HepG2 (cell line): ENCODE results near the gene ZFAND6. TPM values are rescaled to one million over a fixed set of nuclear protein-coding genes. Genes with fewer than 3 reads are reported as not detected.

Experiments used
- KDM5A ChIP-seq: fragments of 200-600 bp; sonication (generic); IDR thresholded peaks from 2 replicates; pipeline ENCODE4 v1.7.0; 2018; ENCODE audit warnings: antibody characterized with exemption, mild to moderate bottlenecking, low read length, borderline replicate concordance
- KLF15 ChIP-seq: sonication (generic); formaldehyde crosslinking; IDR thresholded peaks from 2 replicates; pipeline ENCODE4 v1.8.1; 2023; ENCODE audit warnings: borderline replicate concordance, mild to moderate bottlenecking, inconsistent platforms, missing genetic modification reagents, mixed read lengths
- KLF6 ChIP-seq: IDR thresholded peaks from 2 replicates; pipeline ENCODE4 v1.8.0; 2016; ENCODE audit warnings: missing biosample characterization, missing genetic modification reagents
- MAX ChIP-seq: IDR thresholded peaks from 2 replicates; pipeline ENCODE4 v1.6.1; 2012; ENCODE audit warnings: inconsistent platforms
- MEF2D ChIP-seq: sonication (generic); formaldehyde crosslinking; IDR thresholded peaks from 2 replicates; pipeline ENCODE4 v1.5.1; 2020; ENCODE audit warnings: mild to moderate bottlenecking, missing genetic modification reagents
- PAXIP1 ChIP-seq: sonication (generic); formaldehyde crosslinking; conservative IDR thresholded peaks from 2 replicates; pipeline ENCODE4 v1.4.0; 2020; ENCODE audit warnings: mild to moderate bottlenecking, missing genetic modification reagents, moderate library complexity
- SMAD9 ChIP-seq: sonication (generic); formaldehyde crosslinking; IDR thresholded peaks from 2 replicates; pipeline ENCODE4 v1.5.1; 2020; ENCODE audit warnings: mild to moderate bottlenecking, missing genetic modification reagents
- TMF1 ChIP-seq: sonication (generic); formaldehyde crosslinking; IDR thresholded peaks from 2 replicates; pipeline ENCODE4 v1.8.1; 2022; ENCODE audit warnings: low read depth, missing genetic modification reagents
- ZKSCAN5 ChIP-seq: sonication (generic); formaldehyde crosslinking; IDR thresholded peaks from 2 replicates; pipeline ENCODE4 v1.5.1; 2020; ENCODE audit warnings: mild to moderate bottlenecking, missing genetic modification reagents
- ZNF292 ChIP-seq: sonication (generic); formaldehyde crosslinking; IDR thresholded peaks from 2 replicates; pipeline ENCODE4 v1.8.1; 2022; ENCODE audit warnings: mild to moderate bottlenecking, low read depth, missing genetic modification reagents, borderline replicate concordance
- ZNF530 ChIP-seq: sonication (generic); formaldehyde crosslinking; IDR thresholded peaks from 2 replicates; pipeline ENCODE4 v1.5.0; 2020; ENCODE audit warnings: low read depth, mild to moderate bottlenecking, missing genetic modification reagents
- ZNF652 ChIP-seq: IDR thresholded peaks from 2 replicates; pipeline ENCODE4 v1.6.1; 2016; ENCODE audit warnings: low read depth, borderline replicate concordance
- polyA plus RNA-seq, 8 experiments: library from polyadenylated mRNA; depleted of rRNA in 3 of 8; stranded (reverse) in 7 of 8; unstranded in 1 of 8; fragments of >200 nt; fragmentation: Illumina TruSeq in 4 of 8; extraction: Trizol in 4 of 8; gene quantifications; 2 replicates each; pipeline versions ENCODE4 v1.2.1 to v1.2.3, GENCODE V29; 2011 to 2016; ENCODE audit warnings: low read depth in 4 of 8, missing spikeins in 1 of 8, mixed read lengths in 1 of 8; ENCODE audit not compliant: insufficient read depth in 1 of 8
- total RNA-seq, 5 experiments: library from RNA; depleted of rRNA; stranded (reverse); fragments of >200 nt; fragmentation: Illumina TruSeq; extraction: Trizol; gene quantifications; 2 replicates each; pipeline ENCODE4 v1.2.3, GENCODE V29; 2016; ENCODE audit warnings: low read depth in 1 of 5
- TF ChIP-seq, protein P1 (sequence below): sonication (generic); formaldehyde crosslinking; IDR thresholded peaks from 2 replicates; pipeline ENCODE4 v1.4.0; 2020; ENCODE audit warnings: missing genetic modification reagents, borderline replicate concordance
- TF ChIP-seq, protein P2 (sequence below): sonication (generic); formaldehyde crosslinking; IDR thresholded peaks from 2 replicates; pipeline ENCODE4 v1.5.0; 2020; ENCODE audit warnings: missing genetic modification reagents
- TF ChIP-seq, protein P3 (sequence below): sonication (generic); formaldehyde crosslinking; IDR thresholded peaks from 2 replicates; pipeline ENCODE4 v1.4.0; 2020; ENCODE audit warnings: missing genetic modification reagents

Gene ZFAND6
- total and polyA plus RNA-seq, 2 of the 13 experiments (the other 11 are each of a cell fraction or from before 2014, with no cell fraction given): 84.2 to 115 TPM

DNA sequence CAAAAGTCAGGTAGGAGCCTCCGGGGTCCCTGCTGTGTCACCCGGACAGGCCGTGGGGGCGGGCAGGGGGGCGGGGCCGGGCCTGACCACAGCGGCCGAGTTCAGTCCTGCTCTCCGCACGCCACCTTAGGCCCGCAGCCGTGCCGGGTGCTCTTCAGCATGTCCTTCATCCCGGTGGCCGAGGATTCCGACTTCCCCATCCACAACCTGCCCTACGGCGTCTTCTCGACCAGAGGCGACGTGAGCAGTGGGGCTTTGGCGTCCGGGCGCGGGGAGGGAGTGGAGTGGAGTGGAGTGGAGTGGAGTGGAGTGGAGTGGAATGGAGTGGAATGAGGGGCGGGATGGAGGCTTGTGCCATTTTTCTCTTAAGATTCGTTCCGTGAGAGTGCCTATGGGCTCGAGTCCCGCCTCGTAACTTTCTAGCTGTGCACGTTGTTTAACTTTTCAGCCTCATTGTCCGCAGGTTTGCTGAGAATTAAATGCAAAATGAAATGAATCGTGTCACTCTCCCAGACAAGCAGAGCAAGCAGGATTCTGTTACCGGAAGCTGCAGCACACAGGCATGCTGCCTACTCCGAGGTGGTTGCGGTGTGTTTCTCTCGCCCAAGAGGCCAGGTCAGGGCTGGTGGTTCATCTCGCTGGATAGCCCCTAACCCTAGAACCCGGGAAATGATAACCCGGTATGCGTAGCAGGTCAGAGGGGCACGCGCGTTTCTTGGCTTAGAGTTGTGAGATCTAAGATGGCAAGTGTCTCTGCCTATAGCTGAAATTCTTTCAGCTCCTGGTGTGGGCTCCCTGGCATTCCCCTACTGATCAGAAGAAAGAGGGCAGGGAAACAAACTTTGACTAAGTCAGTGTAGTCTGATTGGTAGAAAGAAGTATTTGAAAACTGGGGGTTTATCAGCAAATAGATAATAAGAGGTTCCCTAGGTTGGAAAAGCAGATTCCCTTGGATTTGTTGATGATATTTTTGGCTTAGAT, 93.7 kb downstream of the ZFAND6 start, which contains the start of gene FAH (continued):
- TF ChIP-seq ZKSCAN5: peak; percentile 92
- peak; percentile 44; the same call in 1 of the 2 replicates for TF ChIP-seq MAX
- no peak for TF ChIP-seq ZNF530
- no peak for TF ChIP-seq ZNF652 (CRISPR knock-in tag)
- TF ChIP-seq KLF15: 0 out of 2 replicates have a peak, but pooled peaks have one; percentile 36
- peak; percentile 51 for TF ChIP-seq ZNF292 (CRISPR knock-in tag)
- TF ChIP-seq, protein P1, sequence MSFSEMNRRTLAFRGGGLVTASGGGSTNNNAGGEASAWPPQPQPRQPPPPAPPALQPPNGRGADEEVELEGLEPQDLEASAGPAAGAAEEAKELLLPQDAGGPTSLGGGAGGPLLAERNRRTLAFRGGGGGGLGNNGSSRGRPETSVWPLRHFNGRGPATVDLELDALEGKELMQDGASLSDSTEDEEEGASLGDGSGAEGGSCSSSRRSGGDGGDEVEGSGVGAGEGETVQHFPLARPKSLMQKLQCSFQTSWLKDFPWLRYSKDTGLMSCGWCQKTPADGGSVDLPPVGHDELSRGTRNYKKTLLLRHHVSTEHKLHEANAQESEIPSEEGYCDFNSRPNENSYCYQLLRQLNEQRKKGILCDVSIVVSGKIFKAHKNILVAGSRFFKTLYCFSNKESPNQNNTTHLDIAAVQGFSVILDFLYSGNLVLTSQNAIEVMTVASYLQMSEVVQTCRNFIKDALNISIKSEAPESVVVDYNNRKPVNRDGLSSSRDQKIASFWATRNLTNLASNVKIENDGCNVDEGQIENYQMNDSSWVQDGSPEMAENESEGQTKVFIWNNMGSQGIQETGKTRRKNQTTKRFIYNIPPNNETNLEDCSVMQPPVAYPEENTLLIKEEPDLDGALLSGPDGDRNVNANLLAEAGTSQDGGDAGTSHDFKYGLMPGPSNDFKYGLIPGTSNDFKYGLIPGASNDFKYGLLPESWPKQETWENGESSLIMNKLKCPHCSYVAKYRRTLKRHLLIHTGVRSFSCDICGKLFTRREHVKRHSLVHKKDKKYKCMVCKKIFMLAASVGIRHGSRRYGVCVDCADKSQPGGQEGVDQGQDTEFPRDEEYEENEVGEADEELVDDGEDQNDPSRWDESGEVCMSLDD (CRISPR knock-in tag): 0 out of 2 replicates have a peak, but pooled peaks have one; percentile 42
- TF ChIP-seq KDM5A: peak; percentile 50; the same call in 1 of the 2 replicates
- TF ChIP-seq SMAD9 (CRISPR knock-in tag): 0 out of 2 replicates have a peak, but pooled peaks have one; percentile 47
- peak; percentile 46 for TF ChIP-seq PAXIP1 (CRISPR knock-in tag)
- TF ChIP-seq TMF1 (CRISPR knock-in tag): peak; percentile 63; the same call in 1 of the 2 replicates
- no peak for TF ChIP-seq MEF2D (CRISPR knock-in tag)
- TF ChIP-seq, protein P2, sequence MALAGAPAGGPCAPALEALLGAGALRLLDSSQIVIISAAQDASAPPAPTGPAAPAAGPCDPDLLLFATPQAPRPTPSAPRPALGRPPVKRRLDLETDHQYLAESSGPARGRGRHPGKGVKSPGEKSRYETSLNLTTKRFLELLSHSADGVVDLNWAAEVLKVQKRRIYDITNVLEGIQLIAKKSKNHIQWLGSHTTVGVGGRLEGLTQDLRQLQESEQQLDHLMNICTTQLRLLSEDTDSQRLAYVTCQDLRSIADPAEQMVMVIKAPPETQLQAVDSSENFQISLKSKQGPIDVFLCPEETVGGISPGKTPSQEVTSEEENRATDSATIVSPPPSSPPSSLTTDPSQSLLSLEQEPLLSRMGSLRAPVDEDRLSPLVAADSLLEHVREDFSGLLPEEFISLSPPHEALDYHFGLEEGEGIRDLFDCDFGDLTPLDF (CRISPR knock-in tag): no peak
- TF ChIP-seq, protein P3, sequence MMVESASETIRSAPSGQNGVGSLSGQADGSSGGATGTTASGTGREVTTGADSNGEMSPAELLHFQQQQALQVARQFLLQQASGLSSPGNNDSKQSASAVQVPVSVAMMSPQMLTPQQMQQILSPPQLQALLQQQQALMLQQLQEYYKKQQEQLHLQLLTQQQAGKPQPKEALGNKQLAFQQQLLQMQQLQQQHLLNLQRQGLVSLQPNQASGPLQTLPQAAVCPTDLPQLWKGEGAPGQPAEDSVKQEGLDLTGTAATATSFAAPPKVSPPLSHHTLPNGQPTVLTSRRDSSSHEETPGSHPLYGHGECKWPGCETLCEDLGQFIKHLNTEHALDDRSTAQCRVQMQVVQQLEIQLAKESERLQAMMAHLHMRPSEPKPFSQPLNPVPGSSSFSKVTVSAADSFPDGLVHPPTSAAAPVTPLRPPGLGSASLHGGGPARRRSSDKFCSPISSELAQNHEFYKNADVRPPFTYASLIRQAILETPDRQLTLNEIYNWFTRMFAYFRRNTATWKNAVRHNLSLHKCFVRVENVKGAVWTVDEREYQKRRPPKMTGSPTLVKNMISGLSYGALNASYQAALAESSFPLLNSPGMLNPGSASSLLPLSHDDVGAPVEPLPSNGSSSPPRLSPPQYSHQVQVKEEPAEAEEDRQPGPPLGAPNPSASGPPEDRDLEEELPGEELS (CRISPR knock-in tag): no peak
- peak; percentile 14; the same call in 1 of the 2 replicates for TF ChIP-seq KLF6
